GDM1 (cell line): Measurements from ENCODE around the gene LRRC32.
A peak's percentile ranks its signal among the peaks of the same experiment; 100 is the strongest.
"Not testable (repeated sequence)": the region's sequence is repeated elsewhere in the genome, so short reads cannot be mapped to it uniquely, and the experiment has no call there.

Source experiments
- DNase-seq: peaks from one replicate; lab custom pipeline; 2025; lab: John Stamatoyannopoulos, UW

LRRC32 gene

GRCh38 chr11:76628408-76628947 is 42.1 kb downstream of the LRRC32 start:
- no peak for DNase-seq

GRCh38 chr11:76627606-76628005 is 42.9 kb downstream of the LRRC32 start:
- no peak for DNase-seq

DNA sequence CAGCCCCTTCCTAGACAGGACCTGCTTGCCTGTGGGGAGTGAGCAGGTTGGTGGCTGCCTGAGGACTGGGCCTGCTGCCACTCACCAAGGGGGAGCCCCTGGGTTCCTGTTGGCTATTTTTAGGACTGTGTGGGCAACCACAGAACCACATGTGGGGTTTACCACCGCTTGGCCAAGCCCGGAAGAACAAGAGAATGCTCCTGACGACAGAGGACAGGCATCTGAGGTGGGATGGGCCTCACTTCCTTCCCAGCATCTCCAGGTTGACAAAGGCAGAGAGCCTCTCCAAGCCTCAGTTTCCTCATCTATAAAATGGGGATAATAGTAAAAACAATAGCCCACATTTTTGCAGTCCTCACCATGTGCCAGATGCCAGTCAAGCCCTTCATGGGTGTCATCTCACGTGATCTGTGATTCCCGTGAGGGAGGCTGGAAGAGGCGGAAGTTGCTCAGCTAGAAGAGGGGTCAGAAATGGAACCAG is 43.6 kb downstream of the LRRC32 start:
- DNase-seq, result peak; percentile 87

- no peak for DNase-seq
These were observed 44.3 kb downstream of the LRRC32 start for GRCh38 chr11:76626266-76626665.

GRCh38 chr11:76625472-76626186 is 44.9 kb downstream of the LRRC32 start:
- DNase-seq, result no peak

- no peak for DNase-seq
These were observed 45.8 kb downstream of the LRRC32 start for GRCh38 chr11:76624500-76625379.

GRCh38 chr11:76623884-76624419 is 46.6 kb downstream of the LRRC32 start:
- DNase-seq, result no peak

DNA sequence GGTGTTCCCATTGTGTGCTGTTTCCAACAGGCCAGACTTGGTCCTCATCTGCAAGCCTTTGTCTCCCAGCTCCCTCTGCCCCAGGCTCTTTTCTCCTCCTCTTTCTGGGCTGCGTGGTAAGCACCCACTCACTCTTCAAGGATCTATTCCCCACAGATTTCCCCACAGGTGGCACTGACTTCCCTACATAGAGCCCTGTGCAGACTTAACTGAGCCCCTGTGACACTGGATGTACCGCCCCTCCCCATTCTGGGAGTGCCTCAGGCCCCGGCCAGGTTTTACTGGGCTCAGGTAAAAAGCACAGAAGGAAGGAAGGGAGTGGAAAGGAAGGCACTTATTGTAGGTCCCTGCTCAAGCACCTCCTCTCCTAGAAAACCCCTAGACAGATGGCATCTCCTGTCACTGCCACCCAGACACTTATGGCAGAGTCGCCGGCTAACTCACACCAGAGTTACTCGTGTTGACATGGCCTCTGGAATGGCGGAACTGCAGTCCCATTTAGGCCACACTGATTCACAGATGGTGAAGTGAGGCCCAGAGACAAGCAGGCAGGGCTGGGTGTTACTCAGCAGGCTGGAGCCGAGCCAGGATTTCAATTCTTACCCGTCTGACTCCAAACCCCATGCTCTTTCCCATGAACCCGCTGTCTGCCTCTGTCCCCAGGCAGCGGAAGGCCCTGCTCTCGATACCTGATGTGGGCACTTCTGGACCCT is 47.2 kb downstream of the LRRC32 start:
- DNase-seq, result no peak

DNA sequence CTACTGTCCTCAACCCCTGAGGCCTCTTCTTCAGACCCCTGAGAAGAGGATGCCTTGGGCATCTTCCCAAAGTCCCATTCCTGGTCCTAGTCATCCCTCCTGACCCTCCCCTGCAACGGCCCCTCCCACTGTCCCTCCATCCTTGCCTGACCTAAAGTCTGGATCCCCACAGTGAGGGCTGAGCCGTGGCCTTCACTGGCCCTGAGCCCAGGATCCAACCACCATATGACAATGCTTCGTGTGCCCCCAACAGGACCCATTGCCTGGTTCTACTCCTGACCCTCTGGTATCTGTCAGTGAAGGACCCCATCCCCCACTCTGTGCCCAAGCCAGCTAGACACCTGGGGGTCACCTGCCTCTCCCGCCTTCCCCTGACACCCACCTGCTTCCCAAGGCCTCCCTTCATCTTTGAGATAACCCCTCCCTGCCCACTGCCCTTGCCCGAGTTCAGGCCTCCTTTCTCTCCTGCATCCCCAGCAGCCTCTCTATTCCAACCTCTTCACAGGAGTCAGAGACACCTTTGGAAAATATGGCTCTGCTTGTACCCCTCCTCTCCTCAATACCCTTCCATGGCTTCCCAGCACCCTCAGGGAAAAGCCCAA is 48.0 kb downstream of the LRRC32 start:
- DNase-seq, result no peak

GRCh38 chr11:76621868-76622267 is 48.7 kb downstream of the LRRC32 start:
- DNase-seq, result no peak

- no peak for DNase-seq
These were observed 49.1 kb downstream of the LRRC32 start for GRCh38 chr11:76621466-76621865.

- no peak for DNase-seq
These were observed 50.1 kb downstream of the LRRC32 start for GRCh38 chr11:76620489-76620888.

- DNase-seq, result not testable (repeated sequence)
These were observed 50.7 kb downstream of the LRRC32 start for GRCh38 chr11:76619801-76620200.

DNA sequence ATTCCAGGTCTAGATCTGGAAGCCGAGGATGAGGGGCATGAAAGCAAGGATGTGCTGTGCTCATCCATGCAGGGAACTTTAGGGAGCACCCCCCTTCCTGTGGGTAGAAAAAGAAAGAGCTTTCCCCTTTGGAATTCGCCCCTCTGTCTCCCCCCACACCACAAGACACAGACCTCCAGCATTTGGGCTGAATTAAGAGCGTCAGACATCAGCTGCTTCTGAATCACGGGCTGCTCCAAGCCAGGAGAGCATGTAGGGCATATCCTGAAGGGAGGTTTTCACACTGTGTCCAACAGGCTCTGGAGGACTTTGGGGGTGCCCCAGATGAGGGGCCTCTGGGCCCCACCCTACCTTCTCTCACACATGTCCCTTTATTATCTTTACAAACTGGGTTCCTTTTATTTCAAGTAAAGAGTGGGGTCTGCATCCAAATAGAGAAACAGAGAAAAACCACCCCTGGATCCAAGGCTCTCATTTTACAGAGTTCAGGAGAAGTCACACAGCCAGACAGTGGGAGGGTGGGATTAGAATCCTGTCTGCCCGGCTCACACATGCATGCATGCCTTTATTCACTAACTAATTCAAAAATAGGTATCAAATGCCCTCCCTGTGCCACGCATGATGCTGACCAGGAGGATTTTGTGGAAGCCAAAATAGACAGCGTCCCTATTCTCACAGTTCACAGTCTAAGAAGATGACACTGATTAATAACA is 52.8 kb downstream of the LRRC32 start:
- DNase-seq, result no peak

- no peak for DNase-seq
These were observed 53.6 kb downstream of the LRRC32 start for GRCh38 chr11:76616676-76617552.

DNA sequence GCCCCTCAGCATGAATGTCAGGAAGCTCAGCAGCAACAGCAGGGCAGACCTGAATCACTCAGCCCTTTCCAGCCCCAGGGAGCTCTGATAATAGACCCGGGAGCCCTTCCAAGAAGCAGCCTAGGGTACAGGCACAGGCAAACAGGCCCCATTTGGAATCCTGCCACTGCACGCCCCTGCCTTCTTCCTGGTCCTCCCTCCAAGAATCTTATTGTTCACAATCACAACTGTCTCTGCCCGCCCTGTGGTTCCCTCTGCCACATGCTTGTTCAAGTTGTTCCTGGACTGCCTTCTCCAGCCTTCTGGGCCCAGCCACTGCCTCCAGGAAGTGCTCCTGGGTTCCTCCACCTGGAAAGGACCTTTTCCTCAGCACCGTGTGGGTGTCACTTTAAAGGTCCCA is 54.6 kb downstream of the LRRC32 start:
- no peak for DNase-seq

DNA sequence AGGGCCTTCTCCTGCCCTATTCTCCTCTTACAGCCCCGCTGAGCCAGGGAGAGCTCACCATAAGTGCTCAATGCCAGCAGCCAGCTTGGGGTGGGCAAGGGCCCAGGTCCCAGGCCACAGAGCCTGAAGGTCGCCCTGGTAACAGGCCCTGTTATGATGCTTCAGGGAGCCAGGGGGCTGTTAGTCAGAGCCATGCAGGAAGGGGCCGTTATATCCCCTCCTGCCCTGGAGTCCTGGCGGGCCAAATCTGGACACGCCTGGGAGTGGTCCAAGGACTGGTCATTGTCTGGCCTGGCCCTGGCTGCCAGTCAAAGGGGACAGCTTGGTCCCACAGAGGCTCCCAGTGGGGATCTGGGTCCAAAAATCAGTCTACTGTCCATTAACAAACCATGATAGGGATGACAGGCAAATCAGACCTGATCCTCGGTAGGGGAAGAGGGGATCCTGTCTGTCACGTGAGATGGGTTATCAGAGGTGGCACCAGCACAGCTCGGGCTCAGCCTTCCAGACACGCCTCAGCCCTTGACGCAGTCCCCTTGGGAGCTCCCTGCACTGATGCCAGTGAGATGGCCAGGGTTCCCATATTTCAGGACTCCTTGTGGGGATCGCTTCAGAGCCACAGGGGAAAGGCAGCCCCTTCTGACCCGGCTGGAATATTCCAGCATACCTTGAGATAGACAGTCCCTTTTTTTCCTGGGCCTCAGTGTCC is 55.9 kb downstream of the LRRC32 start:
- DNase-seq, result no peak

DNA sequence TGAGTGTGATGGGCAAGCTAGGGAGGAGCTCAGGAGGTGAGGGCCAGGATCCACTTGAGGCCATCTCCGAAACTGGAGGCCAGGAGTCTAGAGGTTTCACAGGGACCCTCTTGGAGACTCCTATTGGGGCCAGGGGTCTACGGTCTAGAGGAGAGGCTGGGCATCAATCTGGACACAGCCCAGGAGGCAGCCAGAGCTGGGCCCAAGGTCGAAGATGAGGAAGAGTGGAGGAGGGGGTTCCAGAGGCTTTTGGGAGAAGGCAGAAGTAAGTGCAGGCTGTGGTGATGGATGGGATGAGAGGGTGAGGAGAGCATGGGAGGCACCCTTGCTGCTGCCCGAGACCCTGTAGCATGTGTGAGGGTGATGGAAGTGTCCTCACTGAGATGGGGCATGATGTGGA is 56.6 kb downstream of the LRRC32 start:
- no peak for DNase-seq

- no peak for DNase-seq
These were observed 58.3 kb downstream of the LRRC32 start for GRCh38 chr11:76612226-76612625.
